ENCODE results near the gene HOXA1. TPM values are rescaled to one million over a fixed set of nuclear protein-coding genes. Genes with fewer than 3 reads are reported as not detected.

Gene HOXA1
- total RNA-seq, 1 experiment from 2014 or later: 0.10 TPM

- peak; percentile 77 for DNase-seq
- no peak overlapping the region for H3K4me3 ChIP-seq (ENCODE audit: insufficient read depth, low read depth, low read length)
- no peaks in the 10 kb centered on the region for H3K36me3 ChIP-seq (replicated peaks; ENCODE audit: control insufficient read depth, insufficient read depth, low read length)
- H3K27me3 ChIP-seq (ENCODE audit: control insufficient read depth, insufficient read depth, low read length): peaks cover 96% of the 10 kb centered on the region
These were observed 19.6 kb upstream of the HOXA1 start for GRCh38 chr7:27115221-27116026.

- no peak overlapping the region for H3K4me3 ChIP-seq (ENCODE audit: insufficient read depth, low read depth, low read length)
- peak; percentile 14 for DNase-seq
- H3K27me3 ChIP-seq (ENCODE audit: control insufficient read depth, insufficient read depth, low read length): peaks cover 96% of the 10 kb centered on the region
- no peaks in the 10 kb centered on the region for H3K36me3 ChIP-seq (replicated peaks; ENCODE audit: control insufficient read depth, insufficient read depth, low read length)
These were observed 19.1 kb upstream of the HOXA1 start for GRCh38 chr7:27114881-27115220.

- DNase-seq: peak; percentile 85
- Histone ChIP-seq H3K27me3 (ENCODE audit: control insufficient read depth, insufficient read depth, low read length) (peaks cover 96% of the 10 kb centered on the region), H3K36me3 (replicated peaks; ENCODE audit: control insufficient read depth, insufficient read depth, low read length) (no peaks in the 10 kb centered on the region)
These were observed 18.4 kb upstream of the HOXA1 start for GRCh38 chr7:27113991-27114769.

GRCh38 chr7:27112955-27113949 lies 17.5 kb upstream of the HOXA1 start:
- H3K4me3 ChIP-seq (ENCODE audit: insufficient read depth, low read depth, low read length): peak overlapping the region; percentile 11; the same call in 1 of the 2 replicates

More at GRCh38 chr7:27113991-27114769, 18.4 kb upstream of the HOXA1 start:
- no peak overlapping the region for H3K4me3 ChIP-seq (ENCODE audit: insufficient read depth, low read depth, low read length)

GRCh38 chr7:27112361-27112760 lies 16.6 kb upstream of the HOXA1 start:
- no peak overlapping the region for H3K4me3 ChIP-seq (ENCODE audit: insufficient read depth, low read depth, low read length)
- no peak for DNase-seq
- H3K27me3 ChIP-seq (ENCODE audit: control insufficient read depth, insufficient read depth, low read length): peaks cover 96% of the 10 kb centered on the region

More at GRCh38 chr7:27112955-27113949, 17.5 kb upstream of the HOXA1 start:
- DNase-seq: peak; percentile 85
- H3K27me3 ChIP-seq (ENCODE audit: control insufficient read depth, insufficient read depth, low read length): peaks cover 96% of the 10 kb centered on the region
- no peaks in the 10 kb centered on the region for H3K36me3 ChIP-seq (replicated peaks; ENCODE audit: control insufficient read depth, insufficient read depth, low read length)

GRCh38 chr7:27111751-27112277 lies 16.0 kb upstream of the HOXA1 start:
- Histone ChIP-seq H3K36me3 (replicated peaks; ENCODE audit: control insufficient read depth, insufficient read depth, low read length) (no peaks in the 10 kb centered on the region), H3K27me3 (ENCODE audit: control insufficient read depth, insufficient read depth, low read length) (peaks cover 96% of the 10 kb centered on the region), H3K4me3 (ENCODE audit: insufficient read depth, low read depth, low read length) (no peak overlapping the region)
- no peak for DNase-seq

More at GRCh38 chr7:27112361-27112760, 16.6 kb upstream of the HOXA1 start:
- H3K36me3 ChIP-seq (replicated peaks; ENCODE audit: control insufficient read depth, insufficient read depth, low read length): no peaks in the 10 kb centered on the region

- H3K4me3 ChIP-seq (ENCODE audit: insufficient read depth, low read depth, low read length): no peak overlapping the region
- DNase-seq: peak; percentile 26
- peaks cover 96% of the 10 kb centered on the region for H3K27me3 ChIP-seq (ENCODE audit: control insufficient read depth, insufficient read depth, low read length)
- H3K36me3 ChIP-seq (replicated peaks; ENCODE audit: control insufficient read depth, insufficient read depth, low read length): no peaks in the 10 kb centered on the region
These were observed 15.4 kb upstream of the HOXA1 start for GRCh38 chr7:27111042-27111750.

- Histone ChIP-seq H3K36me3 (replicated peaks; ENCODE audit: control insufficient read depth, insufficient read depth, low read length) (no peaks in the 10 kb centered on the region), H3K27me3 (ENCODE audit: control insufficient read depth, insufficient read depth, low read length) (peaks cover 96% of the 10 kb centered on the region), H3K4me3 (ENCODE audit: insufficient read depth, low read depth, low read length) (peak overlapping the region; percentile 18; the same call in 1 of the 2 replicates)
- peak; percentile 93 for DNase-seq
These were observed 14.6 kb upstream of the HOXA1 start for GRCh38 chr7:27110186-27111031.

GRCh38 chr7:27109466-27110185 lies 13.8 kb upstream of the HOXA1 start:
- peaks cover 97% of the 10 kb centered on the region for H3K27me3 ChIP-seq (ENCODE audit: control insufficient read depth, insufficient read depth, low read length)
- no peak overlapping the region for H3K4me3 ChIP-seq (ENCODE audit: insufficient read depth, low read depth, low read length)
- peak; percentile 49 for DNase-seq
- H3K36me3 ChIP-seq (replicated peaks; ENCODE audit: control insufficient read depth, insufficient read depth, low read length): no peaks in the 10 kb centered on the region

GRCh38 chr7:27108390-27109127 lies 12.8 kb upstream of the HOXA1 start:
- H3K36me3 ChIP-seq (replicated peaks; ENCODE audit: control insufficient read depth, insufficient read depth, low read length): no peaks in the 10 kb centered on the region
- H3K27me3 ChIP-seq (ENCODE audit: control insufficient read depth, insufficient read depth, low read length): peaks cover 100% of the 10 kb centered on the region
- DNase-seq: peak; percentile 92
- peak overlapping the region; percentile 9; the same call in 1 of the 2 replicates for H3K4me3 ChIP-seq (ENCODE audit: insufficient read depth, low read depth, low read length)

GRCh38 chr7:27107391-27108381 lies 11.9 kb upstream of the HOXA1 start:
- Histone ChIP-seq H3K36me3 (replicated peaks; ENCODE audit: control insufficient read depth, insufficient read depth, low read length) (no peaks in the 10 kb centered on the region), H3K27me3 (ENCODE audit: control insufficient read depth, insufficient read depth, low read length) (peaks cover 100% of the 10 kb centered on the region), H3K4me3 (ENCODE audit: insufficient read depth, low read depth, low read length) (no peak overlapping the region; the same call in 1 of the 2 replicates)
- peak; percentile 72 for DNase-seq
